ENCODE results near the gene CMIP.
A peak's percentile ranks its signal among the peaks of the same experiment; 100 is the strongest.

Gene CMIP

DNA sequence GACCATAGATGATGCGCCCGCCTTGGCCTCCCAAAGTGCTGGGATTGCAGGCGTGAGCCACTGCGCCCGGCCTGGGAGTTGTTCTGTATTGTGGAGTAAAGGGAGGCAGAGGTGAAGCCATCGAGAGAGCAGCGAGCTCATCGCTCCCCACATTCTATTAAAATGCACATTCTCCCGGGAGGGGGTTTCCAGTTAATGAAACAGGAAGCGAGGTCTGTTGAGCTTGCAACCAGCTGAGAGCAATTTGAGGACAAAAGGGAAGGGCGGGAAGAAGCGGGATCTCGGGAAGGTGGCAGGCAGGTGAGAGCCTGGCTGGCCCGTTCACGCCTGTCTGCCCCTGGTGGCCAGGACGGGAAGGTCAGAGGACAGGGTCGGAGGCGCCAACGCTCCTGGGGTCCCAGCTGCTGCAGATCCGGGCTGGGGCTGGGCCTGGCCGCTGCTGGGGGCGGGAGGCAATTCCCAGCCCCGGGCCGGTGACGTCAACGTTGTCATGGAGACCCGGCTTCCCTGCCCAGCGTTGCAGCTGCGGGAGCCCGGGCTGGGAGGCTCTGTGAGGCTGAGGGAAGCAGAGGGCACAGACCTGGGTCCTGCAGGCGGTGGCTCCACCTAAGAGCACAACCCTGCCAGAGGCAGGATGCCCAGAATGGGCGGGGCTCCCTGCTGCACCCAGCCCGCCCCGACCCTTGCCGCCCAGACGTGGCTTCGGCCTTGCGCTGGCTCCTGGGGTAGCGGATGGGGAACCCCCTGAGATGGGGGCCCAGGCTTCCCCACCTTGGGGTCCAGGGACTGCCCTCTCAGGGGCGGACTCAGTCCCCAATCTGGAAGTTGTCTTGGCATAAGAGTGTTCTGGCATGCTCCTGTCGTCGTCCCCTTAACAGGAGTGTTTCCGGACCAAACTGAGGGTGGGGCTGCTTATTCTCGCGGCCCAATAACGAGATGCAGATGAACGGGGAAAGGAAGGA is 285.8 kb downstream of the CMIP start:
- peak overlapping the region; percentile 41 for H3K4me3 ChIP-seq (ENCODE audit: low read depth, low read length)
- TF ChIP-seq, protein P1, sequence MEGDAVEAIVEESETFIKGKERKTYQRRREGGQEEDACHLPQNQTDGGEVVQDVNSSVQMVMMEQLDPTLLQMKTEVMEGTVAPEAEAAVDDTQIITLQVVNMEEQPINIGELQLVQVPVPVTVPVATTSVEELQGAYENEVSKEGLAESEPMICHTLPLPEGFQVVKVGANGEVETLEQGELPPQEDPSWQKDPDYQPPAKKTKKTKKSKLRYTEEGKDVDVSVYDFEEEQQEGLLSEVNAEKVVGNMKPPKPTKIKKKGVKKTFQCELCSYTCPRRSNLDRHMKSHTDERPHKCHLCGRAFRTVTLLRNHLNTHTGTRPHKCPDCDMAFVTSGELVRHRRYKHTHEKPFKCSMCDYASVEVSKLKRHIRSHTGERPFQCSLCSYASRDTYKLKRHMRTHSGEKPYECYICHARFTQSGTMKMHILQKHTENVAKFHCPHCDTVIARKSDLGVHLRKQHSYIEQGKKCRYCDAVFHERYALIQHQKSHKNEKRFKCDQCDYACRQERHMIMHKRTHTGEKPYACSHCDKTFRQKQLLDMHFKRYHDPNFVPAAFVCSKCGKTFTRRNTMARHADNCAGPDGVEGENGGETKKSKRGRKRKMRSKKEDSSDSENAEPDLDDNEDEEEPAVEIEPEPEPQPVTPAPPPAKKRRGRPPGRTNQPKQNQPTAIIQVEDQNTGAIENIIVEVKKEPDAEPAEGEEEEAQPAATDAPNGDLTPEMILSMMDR (IDR thresholded peaks at IDR 0.05; ENCODE audit: low read depth, low read length, missing control alignments), result peak; percentile 89
- DNase-seq (ENCODE audit: low read depth), result no peak

DNA sequence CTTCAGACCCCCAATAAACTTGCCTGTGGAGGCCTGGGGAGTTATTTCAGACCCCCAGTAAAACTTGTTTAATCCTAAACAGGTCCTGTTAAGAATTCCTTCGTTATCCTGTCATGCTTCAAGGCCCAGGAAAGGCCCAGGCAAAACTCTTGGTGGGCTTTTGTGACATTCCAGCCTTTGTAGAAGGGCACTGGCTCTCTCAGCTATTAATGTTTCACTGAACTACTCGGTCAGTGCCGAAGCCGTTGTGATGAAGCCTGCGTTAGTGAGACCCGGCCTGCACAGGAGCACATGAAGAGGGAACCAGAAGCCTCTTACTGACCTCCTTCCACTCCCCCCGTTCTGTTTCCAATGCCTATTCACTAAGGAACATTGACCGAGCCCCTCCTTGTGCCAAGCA is 287.0 kb downstream of the CMIP start:
- no peak overlapping the region for H3K4me3 ChIP-seq (ENCODE audit: low read depth, low read length)
- DNase-seq (ENCODE audit: low read depth), result no peak
- TF ChIP-seq, protein P1 (IDR thresholded peaks at IDR 0.05; ENCODE audit: low read depth, low read length, missing control alignments), result no peak

DNA sequence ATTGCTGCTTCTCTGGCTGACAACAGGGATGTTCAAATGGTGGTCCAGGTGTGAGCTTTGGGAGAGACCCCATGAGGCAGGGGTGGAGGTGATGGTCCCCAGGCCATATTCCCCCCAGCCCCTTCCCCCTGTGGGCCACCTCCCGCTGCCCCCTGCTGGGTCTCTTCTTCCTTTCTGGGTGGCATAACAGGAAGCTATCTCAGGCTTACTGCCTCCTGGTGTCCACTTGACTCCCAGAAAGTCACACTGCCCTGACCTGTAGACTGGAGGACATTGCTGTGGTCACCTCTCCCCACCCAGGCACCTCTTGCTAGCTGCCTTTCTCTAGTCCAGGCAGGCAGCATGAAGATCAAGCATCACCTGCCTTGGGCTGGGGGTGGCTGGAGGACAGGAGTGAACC is 288.1 kb downstream of the CMIP start:
- no peak for DNase-seq (ENCODE audit: low read depth)
- H3K4me3 ChIP-seq (ENCODE audit: low read depth, low read length), result no peak overlapping the region
- TF ChIP-seq, protein P1 (IDR thresholded peaks at IDR 0.05; ENCODE audit: low read depth, low read length, missing control alignments), result no peak

DNA sequence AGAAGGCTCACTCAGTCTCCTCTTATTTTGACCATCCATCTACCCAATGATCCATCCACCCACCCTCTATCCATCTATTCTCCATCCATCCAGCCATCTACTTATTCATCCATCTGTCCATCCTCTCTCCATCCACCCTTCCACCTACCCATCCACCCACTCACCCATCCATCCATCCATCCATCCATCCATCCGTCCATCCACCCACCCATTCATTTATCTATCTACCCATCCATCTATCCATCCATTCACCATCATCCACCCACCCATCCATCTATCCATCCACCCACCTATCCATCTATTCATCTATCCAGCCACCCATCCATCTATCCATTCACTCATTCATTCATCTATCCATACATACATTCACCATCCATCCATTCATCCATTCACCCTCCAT is 288.7 kb downstream of the CMIP start:
- TF ChIP-seq, protein P1 (IDR thresholded peaks at IDR 0.05; ENCODE audit: low read depth, low read length, missing control alignments), result no peak
- DNase-seq (ENCODE audit: low read depth), result no peak
- H3K4me3 ChIP-seq (ENCODE audit: low read depth, low read length), result no peak overlapping the region

DNA sequence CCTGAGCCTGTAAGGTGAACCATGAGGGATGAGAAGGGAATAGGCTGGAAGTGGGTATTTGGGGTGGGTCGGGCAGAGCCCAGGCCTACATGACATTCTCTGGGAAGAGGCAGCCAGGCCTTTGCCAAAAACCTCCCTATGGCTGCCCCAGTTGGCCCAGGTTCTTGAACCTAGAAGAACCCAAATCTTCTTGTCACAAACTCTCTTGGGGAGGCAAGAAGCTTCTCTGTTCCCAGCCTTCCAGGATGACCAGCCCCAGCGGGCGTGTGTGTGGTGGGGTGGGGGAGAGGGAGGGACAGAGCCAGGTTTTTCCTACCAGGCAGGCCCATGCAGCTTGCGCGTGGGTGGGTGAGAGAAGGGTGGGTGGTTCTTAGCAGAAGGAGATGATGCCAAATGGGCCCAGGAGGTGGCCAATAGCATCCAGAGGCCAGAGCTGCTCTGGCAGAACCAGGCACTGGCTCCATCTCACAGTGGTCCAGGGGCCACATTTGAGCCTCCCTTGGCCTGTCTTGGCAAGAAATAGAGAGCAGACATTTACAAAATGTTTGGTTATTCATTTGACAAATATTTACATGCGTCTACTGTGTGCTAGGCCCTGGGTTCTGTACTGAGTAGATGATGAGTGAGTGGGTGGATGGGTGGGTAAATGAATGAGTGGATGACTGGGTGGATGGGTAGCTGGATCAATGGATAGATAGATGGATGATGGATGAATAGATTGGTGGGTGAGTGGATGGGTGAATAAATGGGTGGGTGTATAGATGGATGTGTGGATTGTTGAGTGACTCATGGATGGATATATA is 290.2 kb downstream of the CMIP start:
- H3K4me3 ChIP-seq (ENCODE audit: low read depth, low read length), result no peak overlapping the region
- TF ChIP-seq, protein P1 (IDR thresholded peaks at IDR 0.05; ENCODE audit: low read depth, low read length, missing control alignments), result no peak
- no peak for DNase-seq (ENCODE audit: low read depth)

DNA sequence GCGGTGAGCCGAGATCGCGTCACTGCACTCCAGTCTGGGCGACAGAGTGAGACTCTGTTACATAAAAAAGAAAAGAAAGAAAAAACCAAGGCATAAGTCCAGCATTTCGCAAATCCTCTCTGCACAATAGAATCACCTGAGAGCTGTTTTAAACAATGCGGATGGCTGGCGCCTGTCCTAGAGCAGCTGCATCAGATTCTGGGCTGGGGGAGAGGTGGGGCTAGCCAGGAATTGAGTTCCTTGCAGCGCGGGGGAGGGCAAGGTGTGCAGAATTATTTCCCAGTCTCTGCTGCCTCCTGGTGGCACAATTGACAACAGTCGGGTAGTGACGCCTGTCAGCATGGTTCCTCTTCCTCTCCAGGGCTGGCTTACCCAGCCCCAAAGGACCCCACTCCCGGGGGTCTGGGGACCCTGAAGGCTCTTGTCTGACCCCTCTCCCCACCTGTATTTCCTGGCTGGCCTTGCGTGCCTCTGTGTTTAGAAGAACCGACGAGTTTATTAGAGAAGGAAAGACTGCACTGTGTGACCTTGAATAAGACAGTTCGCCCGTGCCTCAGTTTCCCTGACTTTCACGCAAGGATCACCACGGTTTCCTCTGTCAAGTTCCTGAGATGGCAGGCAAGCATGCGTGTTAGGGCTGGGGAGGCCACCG is 293.4 kb downstream of the CMIP start:
- peak; percentile 77 for DNase-seq (ENCODE audit: low read depth)
- TF ChIP-seq, protein P1 (IDR thresholded peaks at IDR 0.05; ENCODE audit: low read depth, low read length, missing control alignments), result peak; percentile 88
- H3K4me3 ChIP-seq (ENCODE audit: low read depth, low read length), result peak overlapping the region; percentile 37

Data from GM12864 (cell line).